ENCODE measurements around the gene NFE2L2. TPM values are rescaled to one million over a fixed set of nuclear protein-coding genes. Genes with fewer than 3 reads are reported as not detected.

The NFE2L2 gene
- total RNA-seq, 3 donors from 2014 or later (not counting 1 experiment from before 2014, with no cell fraction given) = 76.0 to 99.8 (median 84.6) TPM

DNA sequence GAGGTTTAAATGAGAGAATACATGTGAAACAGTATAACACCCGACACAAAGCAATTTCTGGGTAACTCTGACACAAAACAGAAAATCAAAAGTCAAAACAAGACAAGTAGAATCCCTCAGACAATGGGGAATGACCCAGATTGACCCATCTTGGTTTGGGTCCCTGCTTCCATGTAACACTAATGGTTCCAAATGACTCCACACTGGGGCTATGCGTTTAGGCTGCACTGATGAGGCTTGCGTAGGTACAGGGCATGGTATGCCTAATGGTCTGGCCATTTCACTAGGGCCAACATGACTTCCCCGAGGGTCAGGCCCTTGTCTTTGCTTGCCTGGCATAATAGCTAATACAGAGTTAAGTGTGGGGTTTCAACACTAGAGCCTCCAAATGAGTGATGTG lies 27.2 kb upstream of the NFE2L2 start:
- Histone ChIP-seq H3K27me3 (ENCODE audit: control insufficient read depth, insufficient read depth, low read length) (no peaks in the 10 kb centered on the region), H3K4me3 (ENCODE audit: low read length) (no peak overlapping the region), H3K36me3 (ENCODE audit: control insufficient read depth, insufficient read depth, low read length) (no peaks in the 10 kb centered on the region), H3K27ac (ENCODE audit: low read length) (no peak overlapping the region), H3K9me3 (ENCODE audit: control insufficient read depth, insufficient read depth, low read length) (no peaks in the 10 kb centered on the region), H3K4me1 (ENCODE audit: control insufficient read depth, insufficient read depth, low read length) (peaks cover 14% of the 10 kb centered on the region)
- Mint-ChIP-seq H3K9me3 (no peaks in the 10 kb centered on the region), H3K4me3 (no peak overlapping the region), H3K36me3 (no peaks in the 10 kb centered on the region), H3K27me3 (ENCODE audit: low read depth in 2 of 2) (no peaks in the 10 kb centered on the region), H3K27ac (no peak overlapping the region), H3K4me1 (peaks cover 10% of the 10 kb centered on the region in 2 donors)
- TF ChIP-seq, protein P1, sequence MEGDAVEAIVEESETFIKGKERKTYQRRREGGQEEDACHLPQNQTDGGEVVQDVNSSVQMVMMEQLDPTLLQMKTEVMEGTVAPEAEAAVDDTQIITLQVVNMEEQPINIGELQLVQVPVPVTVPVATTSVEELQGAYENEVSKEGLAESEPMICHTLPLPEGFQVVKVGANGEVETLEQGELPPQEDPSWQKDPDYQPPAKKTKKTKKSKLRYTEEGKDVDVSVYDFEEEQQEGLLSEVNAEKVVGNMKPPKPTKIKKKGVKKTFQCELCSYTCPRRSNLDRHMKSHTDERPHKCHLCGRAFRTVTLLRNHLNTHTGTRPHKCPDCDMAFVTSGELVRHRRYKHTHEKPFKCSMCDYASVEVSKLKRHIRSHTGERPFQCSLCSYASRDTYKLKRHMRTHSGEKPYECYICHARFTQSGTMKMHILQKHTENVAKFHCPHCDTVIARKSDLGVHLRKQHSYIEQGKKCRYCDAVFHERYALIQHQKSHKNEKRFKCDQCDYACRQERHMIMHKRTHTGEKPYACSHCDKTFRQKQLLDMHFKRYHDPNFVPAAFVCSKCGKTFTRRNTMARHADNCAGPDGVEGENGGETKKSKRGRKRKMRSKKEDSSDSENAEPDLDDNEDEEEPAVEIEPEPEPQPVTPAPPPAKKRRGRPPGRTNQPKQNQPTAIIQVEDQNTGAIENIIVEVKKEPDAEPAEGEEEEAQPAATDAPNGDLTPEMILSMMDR (IDR thresholded peaks at IDR 0.05) = no peak
- intact Hi-C loops (cut with micrococcal nuclease) = no loop called here
- WGBS (ENCODE audit: insufficient coverage) = 87% methylated on average over 4 of the region's 4 CpGs
- DNase-seq (no peak), ATAC-seq (no peak)

- Mint-ChIP-seq H3K4me3 (peak overlapping the region; percentile 66), H3K27ac (peak overlapping the region; percentile 73 to 75), H3K9me3 (no peaks in the 10 kb centered on the region), H3K4me1 (peaks cover 10% of the 10 kb centered on the region in 2 donors), H3K27me3 (ENCODE audit: low read depth in 2 of 2) (no peaks in the 10 kb centered on the region), H3K36me3 (no peaks in the 10 kb centered on the region)
- DNase-seq (peak in 1 of 2 donors; percentile 49), ATAC-seq (peak; percentile 38 to 44 (median 39))
- H3K27me3 ChIP-seq (ENCODE audit: control insufficient read depth, insufficient read depth, low read length) = no peaks in the 10 kb centered on the region
- intact Hi-C loops (cut with micrococcal nuclease) = no loop called here
- H3K9me3 ChIP-seq (ENCODE audit: control insufficient read depth, insufficient read depth, low read length) = no peaks in the 10 kb centered on the region
- no peaks in the 10 kb centered on the region for H3K36me3 ChIP-seq (ENCODE audit: control insufficient read depth, insufficient read depth, low read length)
- TF ChIP-seq, protein P1 (IDR thresholded peaks at IDR 0.05) = no peak
- H3K4me3 ChIP-seq (ENCODE audit: low read length) = no peak overlapping the region
- peaks cover 14% of the 10 kb centered on the region for H3K4me1 ChIP-seq (ENCODE audit: control insufficient read depth, insufficient read depth, low read length)
- H3K27ac ChIP-seq (ENCODE audit: low read length) = no peak overlapping the region
- WGBS (ENCODE audit: insufficient coverage) = 40% methylated on average over 8 of the region's 9 CpGs
These were observed 25.5 kb upstream of the NFE2L2 start for GRCh38 chr2:177289824-177290628.

- peaks cover 14% of the 10 kb centered on the region for H3K4me1 ChIP-seq (ENCODE audit: control insufficient read depth, insufficient read depth, low read length)
- H3K27ac Mint-ChIP-seq = no peak overlapping the region
- H3K4me3 Mint-ChIP-seq = no peak overlapping the region
- no peaks in the 10 kb centered on the region for H3K9me3 ChIP-seq (ENCODE audit: control insufficient read depth, insufficient read depth, low read length)
- TF ChIP-seq, protein P1 (IDR thresholded peaks at IDR 0.05) = no peak
- no peak overlapping the region for H3K27ac ChIP-seq (ENCODE audit: low read length)
- H3K4me1 Mint-ChIP-seq = peaks cover 10 to 14% of the 10 kb centered on the region in 2 donors
- DNase-seq (no peak), ATAC-seq (no peak)
- no peaks in the 10 kb centered on the region for H3K36me3 Mint-ChIP-seq
- intact Hi-C loops (cut with micrococcal nuclease) = no loop called here
- H3K36me3 ChIP-seq (ENCODE audit: control insufficient read depth, insufficient read depth, low read length) = no peaks in the 10 kb centered on the region
- no peaks in the 10 kb centered on the region for H3K27me3 ChIP-seq (ENCODE audit: control insufficient read depth, insufficient read depth, low read length)
- H3K4me3 ChIP-seq (ENCODE audit: low read length) = no peak overlapping the region
- H3K9me3 Mint-ChIP-seq = no peaks in the 10 kb centered on the region
- WGBS (ENCODE audit: insufficient coverage) = 89% methylated on average over 1 of the region's 1 CpG
- no peaks in the 10 kb centered on the region for H3K27me3 Mint-ChIP-seq (ENCODE audit: low read depth in 2 of 2)
These were observed 23.3 kb upstream of the NFE2L2 start for GRCh38 chr2:177287814-177288213.
